HL-60 (cell line): ENCODE measurements around the gene P3H2.

Experiments used
- DNase-seq, 2 experiments: peaks; one replicate each; pipeline ENCODE4 v3.0.0-alpha.2; 2010 to 2020; ENCODE audit warnings: low read depth in 1 of 2, low spot score in 1 of 2
- H3K27ac ChIP-seq: fragments of 250-450 bp; sonication (Bioruptor Pico); replicated peaks from 2 replicates; pipeline ENCODE4 v1.5.1; 2020; ENCODE audit warnings: mild to moderate bottlenecking, moderate library complexity
- H3K27me3 ChIP-seq: fragments of 250-450 bp; sonication (Bioruptor Pico); 2 replicates; pipeline ENCODE4 v1.5.1; 2021; ENCODE audit warnings: mild to moderate bottlenecking, moderate library complexity; ENCODE audit not compliant: insufficient read depth, poor library complexity, severe bottlenecking
- H3K4me3 ChIP-seq: replicated peaks from 2 replicates; pipeline ENCODE4 v1.5.1; 2011; ENCODE audit warnings: mild to moderate bottlenecking, control low read depth, low read length; ENCODE audit not compliant: insufficient read depth
- CTCF ChIP-seq: IDR thresholded peaks from one replicate; pipeline ENCODE4 v1.5.1; 2011; ENCODE audit warnings: low read length, control low read depth, inconsistent platforms; ENCODE audit not compliant: insufficient read depth
- GABPA ChIP-seq: IDR thresholded peaks from 2 replicates; pipeline ENCODE4 v1.6.1; 2012; ENCODE audit warnings: low read depth
- POLR2AphosphoS5 ChIP-seq: IDR thresholded peaks from 2 replicates; pipeline ENCODE4 v1.6.1; 2012; ENCODE audit warnings: low read depth
- REST ChIP-seq: IDR thresholded peaks from 2 replicates; pipeline ENCODE4 v1.6.1; 2012; ENCODE audit warnings: low read depth; ENCODE audit not compliant: insufficient replicate concordance
- SPI1 ChIP-seq: IDR thresholded peaks from 2 replicates; pipeline ENCODE4 v1.6.1; 2012; ENCODE audit warnings: low read depth, mild to moderate bottlenecking, borderline replicate concordance

P3H2 gene

GRCh38 chr3:190036631-190037030 is 84.1 kb downstream of the P3H2 start:
- TF ChIP-seq POLR2AphosphoS5 = no peak
- TF ChIP-seq SPI1 = no peak
- TF ChIP-seq GABPA = no peak
- TF ChIP-seq CTCF = no peak
- no peak for TF ChIP-seq REST
- Histone ChIP-seq H3K4me3 (no peak overlapping the region), H3K27ac (no peak overlapping the region), H3K27me3 (no peaks in the 10 kb centered on the region)
- DNase-seq = no peak

DNA sequence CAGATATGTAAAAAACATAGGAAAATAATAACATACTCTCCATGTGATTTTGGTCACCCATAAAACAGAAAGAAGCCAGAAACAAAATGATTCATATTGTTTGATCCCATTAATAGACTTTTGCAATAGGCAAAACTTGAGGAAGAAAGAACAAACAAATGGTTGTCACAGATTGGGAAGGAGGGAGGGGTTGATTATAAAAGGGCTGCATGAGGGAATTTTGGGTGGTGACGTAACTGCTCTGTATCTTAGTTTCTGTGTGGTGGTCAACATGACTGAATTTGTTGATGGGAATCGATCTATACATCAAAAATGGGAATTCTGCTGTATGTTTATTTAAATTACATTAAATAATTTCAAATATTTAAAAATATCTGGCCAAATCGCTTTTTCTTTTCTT is 86.3 kb downstream of the P3H2 start:
- no peak overlapping the region for H3K27ac ChIP-seq
- no peaks in the 10 kb centered on the region for H3K27me3 ChIP-seq
- TF ChIP-seq SPI1 = no peak
- TF ChIP-seq REST = no peak
- no peak for TF ChIP-seq POLR2AphosphoS5
- TF ChIP-seq GABPA = no peak
- no peak for TF ChIP-seq CTCF
- H3K4me3 ChIP-seq = no peak overlapping the region
- DNase-seq = no peak

- Histone ChIP-seq H3K27ac (no peak overlapping the region), H3K27me3 (no peaks in the 10 kb centered on the region), H3K4me3 (no peak overlapping the region)
- no peak for DNase-seq
- TF ChIP-seq CTCF (no peak), GABPA (no peak), REST (no peak), POLR2AphosphoS5 (no peak), SPI1 (no peak)
Observed at GRCh38 chr3:190032923-190033322, 87.8 kb downstream of the P3H2 start.
